Stimulated activated CD8-positive, alpha-beta memory T cell treated with anti-CD3 and anti-CD28 coated beads, Interleukin-12 subunit alpha, Interleukin-12 subunit beta, amount 100 ng/mL, for 4 hours (primary cell): ENCODE data around the gene VSX2.
A peak's percentile ranks its signal among the peaks of the same experiment; 100 is the strongest.

ENCODE experiments used
- DNase-seq: peaks from one replicate; pipeline ENCODE4 v3.0.0-alpha.2; 2020; ENCODE audit warnings: low read depth

VSX2 gene

DNA sequence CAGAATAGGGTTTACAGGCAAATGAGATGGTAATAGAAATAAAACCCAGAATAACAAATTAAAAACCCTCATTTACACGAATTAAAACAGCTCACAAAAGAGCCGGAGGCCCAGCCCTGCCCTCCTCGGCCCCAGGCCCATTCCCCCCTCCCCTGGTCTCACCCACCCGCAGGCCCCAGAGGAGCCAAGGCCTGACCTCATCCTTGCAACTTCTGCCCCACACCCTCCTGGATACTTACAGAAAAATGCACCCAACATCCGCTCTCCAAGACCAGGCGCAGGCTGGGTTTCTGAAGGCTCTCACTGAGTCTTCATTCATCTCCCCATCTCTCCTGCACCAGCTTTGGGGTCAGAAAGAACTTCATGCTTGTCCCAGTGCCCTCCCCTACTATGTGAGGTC lies 16.2 kb upstream of the VSX2 start:
- DNase-seq = no peak

- no peak for DNase-seq
These were observed 7.5 kb upstream of the VSX2 start for GRCh38 chr14:74231784-74232183.

DNA sequence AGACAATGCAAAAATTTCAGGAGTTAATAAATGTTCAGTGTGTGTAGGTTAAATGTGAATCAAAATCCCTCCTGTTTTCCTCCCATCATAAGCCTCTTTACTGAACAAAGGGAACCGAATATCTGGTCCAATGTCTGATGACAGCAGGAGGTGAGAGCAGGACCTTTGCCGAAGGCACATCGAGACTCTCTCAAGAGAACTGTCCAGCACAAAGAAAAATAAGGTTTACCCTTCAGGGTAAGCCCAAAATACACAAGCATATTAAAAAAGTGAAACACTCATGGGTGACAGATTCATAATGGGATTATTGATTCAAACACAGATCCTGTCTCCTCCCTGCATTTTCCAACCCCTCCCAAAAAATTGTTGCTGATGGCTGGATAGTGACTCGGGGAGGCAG lies 4.2 kb upstream of the VSX2 start:
- no peak for DNase-seq

DNA sequence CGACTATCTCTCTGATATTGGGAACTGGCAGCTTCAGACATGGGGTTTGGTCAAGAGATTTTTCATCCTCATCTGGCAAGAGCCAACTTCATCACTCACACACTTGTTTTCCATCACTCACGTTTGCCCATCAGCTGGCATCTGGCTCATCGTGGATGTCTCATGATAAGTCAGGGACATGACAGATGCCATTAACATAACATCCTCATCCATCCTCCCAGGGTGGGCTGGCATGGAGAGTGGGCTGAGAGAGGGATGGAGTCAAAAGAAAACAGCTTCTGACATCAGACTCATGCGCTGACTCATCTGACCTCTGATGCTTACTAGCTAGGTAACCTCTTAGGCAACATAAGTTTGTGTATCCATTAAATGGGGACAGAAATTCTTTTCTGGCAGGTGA lies 1.8 kb upstream of the VSX2 start:
- no peak for DNase-seq

GRCh38 chr14:74239848-74240793 lies 872 bp downstream of the VSX2 start:
- no peak for DNase-seq

- DNase-seq = no peak
These were observed 1.8 kb downstream of the VSX2 start for GRCh38 chr14:74240794-74241651.

DNA sequence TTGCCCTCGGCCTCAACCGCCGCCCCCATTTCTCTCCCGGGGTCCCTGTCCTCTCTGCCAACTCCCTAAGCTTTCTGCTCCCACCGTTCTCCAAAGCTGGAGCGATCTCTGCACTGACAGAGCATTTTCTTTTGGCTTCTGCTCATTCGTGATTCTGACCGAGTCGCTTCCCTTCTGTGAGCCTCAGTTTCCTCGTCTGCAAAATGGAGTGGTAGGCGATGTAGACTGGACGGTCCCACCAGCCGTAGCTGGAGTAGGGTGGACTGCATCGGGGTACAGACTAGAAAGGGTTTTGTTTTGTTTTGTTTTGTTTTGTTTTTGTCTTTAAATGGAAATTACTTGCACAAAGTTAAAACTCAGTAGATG lies 2.4 kb downstream of the VSX2 start:
- no peak for DNase-seq

GRCh38 chr14:74242021-74242779 lies 3.0 kb downstream of the VSX2 start:
- DNase-seq = no peak

- DNase-seq = no peak
These were observed 3.5 kb downstream of the VSX2 start for GRCh38 chr14:74242780-74243042.

- no peak for DNase-seq
These were observed 3.8 kb downstream of the VSX2 start for GRCh38 chr14:74243051-74243450.

GRCh38 chr14:74244115-74244514 lies 4.9 kb downstream of the VSX2 start:
- no peak for DNase-seq

- DNase-seq = no peak
These were observed 6.0 kb downstream of the VSX2 start for GRCh38 chr14:74245292-74245691.

DNA sequence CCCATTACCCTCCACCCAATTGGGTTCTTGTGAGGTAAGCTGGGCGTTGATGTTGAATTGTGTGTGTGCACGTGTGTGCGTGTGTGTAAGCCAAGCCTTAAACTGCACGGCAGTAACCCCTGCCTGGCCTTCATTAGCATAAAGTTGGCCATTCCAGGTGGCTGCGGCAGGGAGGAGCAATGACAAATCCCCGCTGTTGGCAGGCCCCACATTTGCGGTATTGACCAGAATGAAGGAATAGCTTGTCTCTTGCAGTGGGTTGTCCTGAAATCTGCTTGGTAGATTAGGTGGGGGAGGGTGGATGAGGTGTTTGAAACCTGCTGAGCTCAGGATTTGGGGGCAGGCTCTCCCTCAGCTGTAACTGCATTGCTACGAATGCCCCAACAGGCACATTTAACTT lies 7.3 kb downstream of the VSX2 start:
- no peak for DNase-seq

DNA sequence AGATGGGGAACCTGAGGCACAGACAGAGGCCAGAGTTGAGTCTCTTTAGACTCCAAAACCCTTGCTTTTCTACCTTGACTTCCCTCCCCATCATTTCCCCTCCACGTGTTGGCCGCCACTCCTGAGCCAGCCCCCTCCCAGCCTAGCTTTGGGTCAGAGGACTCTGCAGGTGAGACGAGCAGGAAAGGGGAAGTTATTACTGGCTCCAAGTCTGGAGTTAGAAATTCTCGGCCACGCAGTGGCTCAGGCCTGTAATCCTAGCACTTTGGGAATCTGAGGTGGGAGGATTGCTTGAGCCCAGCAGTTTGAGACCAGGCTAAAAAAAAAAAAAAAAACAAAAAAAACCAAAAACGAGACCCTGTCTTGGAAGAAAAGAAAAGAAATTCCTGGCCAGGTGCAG lies 8.8 kb downstream of the VSX2 start:
- no peak for DNase-seq

GRCh38 chr14:74249433-74250375 lies 10.5 kb downstream of the VSX2 start:
- DNase-seq = no peak

- no peak for DNase-seq
These were observed 16.0 kb downstream of the VSX2 start for GRCh38 chr14:74255281-74255680.

GRCh38 chr14:74257078-74257940 lies 18.1 kb downstream of the VSX2 start:
- DNase-seq = peak; percentile 43

DNA sequence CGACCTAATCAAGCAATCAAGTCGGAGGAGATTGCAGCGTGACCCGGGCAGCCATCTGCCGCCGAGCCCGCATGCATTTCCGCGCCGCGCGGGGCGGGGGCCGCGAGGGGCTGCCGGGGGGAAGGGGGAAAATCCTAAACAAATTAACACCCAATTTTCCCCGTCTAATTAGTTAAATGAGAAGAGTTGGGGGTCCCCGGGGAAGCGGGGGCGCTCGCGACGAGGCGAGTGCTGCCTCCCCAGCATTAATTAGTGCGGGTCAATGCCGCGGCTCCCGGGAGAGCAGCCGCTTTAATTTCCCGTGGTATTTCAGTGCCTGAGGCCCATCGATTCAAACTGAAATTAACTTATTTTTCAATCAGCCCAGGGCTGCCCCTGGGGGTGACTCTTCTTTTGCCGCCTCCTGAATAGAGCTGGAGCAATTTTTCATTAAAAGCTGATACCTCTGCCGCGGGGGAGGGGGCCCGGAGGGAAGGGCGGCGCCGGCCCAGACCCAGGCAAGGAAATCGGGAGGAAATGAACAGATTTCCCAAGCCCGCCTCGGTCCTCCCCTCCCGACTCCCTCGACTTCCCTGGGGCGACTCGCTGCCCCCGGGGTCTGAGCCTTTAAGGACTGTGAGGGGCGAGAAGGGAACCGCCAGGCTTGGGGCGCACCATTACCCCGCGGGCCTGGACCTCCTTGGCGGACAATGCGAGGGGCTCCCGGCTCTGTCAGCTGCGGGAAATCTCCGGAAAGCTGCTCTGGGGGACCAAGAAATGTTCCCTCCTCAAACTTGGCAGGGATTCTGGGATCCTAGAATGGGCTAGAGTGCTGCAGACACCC lies 18.9 kb downstream of the VSX2 start:
- DNase-seq = no peak

DNA sequence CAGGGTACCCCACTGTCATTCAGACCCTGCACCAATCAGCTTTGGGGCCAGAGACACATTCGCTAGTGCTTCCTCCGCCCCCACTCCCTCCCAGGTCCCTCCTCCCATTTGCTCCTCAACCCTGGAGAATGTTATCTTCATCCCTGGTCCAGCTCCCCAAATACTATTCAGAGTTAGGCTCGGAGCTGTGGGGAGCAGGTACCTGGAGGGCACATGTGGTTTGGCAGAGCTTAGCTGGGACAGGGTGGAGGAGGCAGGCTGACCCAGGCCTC lies 19.5 kb downstream of the VSX2 start:
- DNase-seq = no peak

DNA sequence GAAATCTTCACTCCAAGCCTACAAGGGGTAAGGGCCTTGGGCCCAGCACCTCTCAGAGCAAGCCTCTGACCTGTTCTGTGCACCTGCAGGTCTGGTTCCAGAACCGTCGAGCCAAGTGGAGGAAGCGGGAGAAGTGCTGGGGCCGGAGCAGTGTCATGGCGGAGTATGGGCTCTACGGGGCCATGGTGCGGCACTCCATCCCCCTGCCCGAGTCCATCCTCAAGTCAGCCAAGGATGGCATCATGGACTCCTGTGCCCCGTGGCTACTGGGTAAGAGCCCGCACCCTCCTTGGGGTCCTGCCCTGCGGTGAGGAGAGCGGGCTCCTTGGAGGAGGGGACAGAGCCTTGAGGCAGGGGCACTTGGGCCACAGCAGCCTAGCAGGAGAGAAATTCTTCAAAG lies 20.3 kb downstream of the VSX2 start:
- no peak for DNase-seq
